A549 (cell line): Measurements from ENCODE around the gene C3orf70.

Experiments
- CEBPB ChIP-seq, 2 experiments: fragments of >200 bp in 1 of 2; sonication (Bioruptor Twin) in 1 of 2; formaldehyde crosslinking in 1 of 2; IDR thresholded peaks; 2 replicates each; pipeline ENCODE4 v1.6.1; 2012 to 2016
- JUN ChIP-seq, 2 experiments: fragments of >200 bp; sonication (Bioruptor Twin); formaldehyde crosslinking; IDR thresholded peaks; 2 replicates in 1 of 2; 3 replicates in 1 of 2; pipeline ENCODE4 v1.6.1; 2016 to 2017

DNA sequence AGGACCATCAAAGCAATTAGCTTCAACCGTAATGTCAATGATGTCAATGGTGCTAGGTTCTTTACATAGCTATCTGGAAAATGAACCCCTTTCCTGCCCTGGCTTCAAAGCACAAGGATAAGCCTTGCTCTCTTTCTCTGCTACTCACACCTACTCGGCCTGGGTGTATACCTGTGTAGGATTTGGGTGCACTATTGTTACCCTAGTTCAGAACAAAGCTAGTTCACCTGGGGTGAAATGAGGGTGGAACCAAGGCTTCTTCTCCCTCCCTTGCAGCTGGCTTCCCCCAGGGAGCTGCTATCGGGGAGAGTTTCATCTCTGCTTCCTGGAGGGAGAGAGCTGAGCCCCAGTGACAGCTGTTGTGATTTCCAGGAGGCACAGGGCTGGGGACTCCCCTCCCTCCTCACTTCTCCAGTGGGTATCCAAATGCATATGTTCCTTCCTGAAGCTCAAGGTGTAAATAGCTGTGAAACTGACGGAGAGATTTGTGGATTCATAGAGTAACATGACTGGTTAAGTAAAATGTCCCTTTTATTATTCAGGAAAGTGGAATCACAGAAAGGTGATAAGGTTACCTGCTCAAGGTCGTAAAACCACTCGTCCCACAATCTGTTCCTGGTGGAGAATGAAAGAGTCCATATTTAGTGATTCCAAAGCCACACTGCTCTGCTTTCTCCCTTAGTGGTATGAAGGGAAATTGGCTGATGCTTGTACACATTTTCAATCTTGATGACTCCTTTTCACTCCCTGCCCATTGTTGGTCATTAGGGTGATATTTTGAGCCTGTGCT lies 11.8 kb upstream of the C3orf70 start:
- TF ChIP-seq CEBPB (IDR thresholded peaks at IDR 0.05) = no peak
- TF ChIP-seq JUN (IDR thresholded peaks at IDR 0.05) = no peak
